ENCODE measurements around the gene ZNF786.

DNA sequence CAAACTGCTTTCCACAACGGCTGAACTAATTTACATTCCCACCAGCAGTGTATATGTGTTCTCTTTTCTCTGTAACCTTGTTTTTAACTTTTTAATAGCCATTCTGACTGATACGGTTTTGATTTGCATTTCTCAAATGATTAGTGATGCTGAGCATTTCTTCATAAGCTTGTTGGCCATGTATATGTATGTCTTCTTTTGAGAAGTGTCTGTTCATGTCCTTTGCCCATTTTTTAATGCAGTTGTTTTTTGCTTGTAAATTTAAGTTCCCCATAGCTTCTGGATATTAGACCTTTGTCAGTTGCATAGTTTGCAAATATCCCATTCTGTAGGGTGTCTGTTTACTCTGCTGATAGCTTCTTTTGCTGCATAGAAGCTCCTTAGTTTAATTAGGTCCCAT is 6.1 kb downstream of the ZNF786 start:
- no peak for TF ChIP-seq POLR2A (IDR thresholded peaks at IDR 0.05)
- TF ChIP-seq POLR2AphosphoS5 (IDR thresholded peaks at IDR 0.05): no peak
- TF ChIP-seq, protein P1, sequence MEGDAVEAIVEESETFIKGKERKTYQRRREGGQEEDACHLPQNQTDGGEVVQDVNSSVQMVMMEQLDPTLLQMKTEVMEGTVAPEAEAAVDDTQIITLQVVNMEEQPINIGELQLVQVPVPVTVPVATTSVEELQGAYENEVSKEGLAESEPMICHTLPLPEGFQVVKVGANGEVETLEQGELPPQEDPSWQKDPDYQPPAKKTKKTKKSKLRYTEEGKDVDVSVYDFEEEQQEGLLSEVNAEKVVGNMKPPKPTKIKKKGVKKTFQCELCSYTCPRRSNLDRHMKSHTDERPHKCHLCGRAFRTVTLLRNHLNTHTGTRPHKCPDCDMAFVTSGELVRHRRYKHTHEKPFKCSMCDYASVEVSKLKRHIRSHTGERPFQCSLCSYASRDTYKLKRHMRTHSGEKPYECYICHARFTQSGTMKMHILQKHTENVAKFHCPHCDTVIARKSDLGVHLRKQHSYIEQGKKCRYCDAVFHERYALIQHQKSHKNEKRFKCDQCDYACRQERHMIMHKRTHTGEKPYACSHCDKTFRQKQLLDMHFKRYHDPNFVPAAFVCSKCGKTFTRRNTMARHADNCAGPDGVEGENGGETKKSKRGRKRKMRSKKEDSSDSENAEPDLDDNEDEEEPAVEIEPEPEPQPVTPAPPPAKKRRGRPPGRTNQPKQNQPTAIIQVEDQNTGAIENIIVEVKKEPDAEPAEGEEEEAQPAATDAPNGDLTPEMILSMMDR (IDR thresholded peaks at IDR 0.05): no peak
- TF ChIP-seq EP300 (IDR thresholded peaks at IDR 0.05): no peak

Data from upper lobe of left lung (tissue), 4 donors.